Left colon (tissue), 2 donors: ENCODE data around the gene PBOV1. TPM values are rescaled to one million over a fixed set of nuclear protein-coding genes. Genes with fewer than 3 reads are reported as not detected.

Experiments used
- ATAC-seq: fragments of 200-7000 bp; cut with Tn5 transposase; one replicate; pipeline ENCODE4 v1.9.1; 2020; ENCODE audit warnings: mild to moderate bottlenecking, moderate library complexity
- DNase-seq, 2 donors: peaks; one replicate each; pipeline ENCODE4 v3.0.0-alpha.2; 2020
- intact Hi-C, 2 donors: fragments of 100-400 bp; cut with DNase I in 1 of 2; cut with micrococcal nuclease in 1 of 2; formaldehyde crosslinking; loops; one replicate each; pipeline versions ENCODE4 v1.11.2 to v1.14.0; 2022; cut with DNase I, micrococcal nuclease
- total RNA-seq, 2 donors: library from RNA; stranded (reverse); fragmentation: NEBNext Ultra II Directional; extraction: Animal tissue kit (Norgen Biotek cat#: 25700); gene quantifications; one replicate each; pipeline ENCODE4 v1.2.1, GENCODE V29; 2021
- donor health status: DM: no; HTN: no; CAD: no.
- donor health status: DM: yes; HTN: yes; CAD: no.

Gene PBOV1
- total RNA-seq, 2 donors from 2014 or later = not detected

- peak; percentile 33 to 44 for DNase-seq
- ATAC-seq = peak; percentile 72
- intact Hi-C loops = no loop called here
Observed at GRCh38 chr6:138182939-138183789, 35.1 kb downstream of the PBOV1 start.

- ATAC-seq (no peak), DNase-seq (no peak)
- intact Hi-C loops = no loop called here
Observed at GRCh38 chr6:138176652-138177232, 41.5 kb downstream of the PBOV1 start.

GRCh38 chr6:138175596-138175995 is 42.7 kb downstream of the PBOV1 start:
- no peak for ATAC-seq
- intact Hi-C loops = no loop called here
- DNase-seq = no peak

Other genes starting within 250 kb of the PBOV1 start
- gene PERP, start 111.1 kb downstream of the PBOV1 start, total RNA-seq = 10 to 100 TPM; 64.3 to 81.2 TPM
- gene ARFGEF3, start 56.6 kb downstream of the PBOV1 start, total RNA-seq = 10 to 100 TPM; 19.1 to 24.8 TPM
- under 1 TPM in 1 of 2 donors, not detected in 1; 0.42 TPM for gene SMIM28, start 159.4 kb upstream of the PBOV1 start, total RNA-seq
- gene HEBP2, start 185.7 kb upstream of the PBOV1 start, total RNA-seq = 10 to 100 TPM; 90.0 to 95.3 TPM